Omental fat pad (tissue), 4 donors: ENCODE results near the gene SMARCB1. TPM values are rescaled to one million over a fixed set of nuclear protein-coding genes. Genes with fewer than 3 reads are reported as not detected.

ENCODE experiments used
- ATAC-seq: fragments of 150-250 bp; one replicate; pipeline ENCODE4 v1.9.1; 2016; ENCODE audit warnings: mild to moderate bottlenecking, moderate library complexity; ENCODE audit not compliant: low FRiP score
- DNase-seq: peaks from one replicate; pipeline ENCODE4 v3.0.0-alpha.2; 2019; ENCODE audit warnings: low spot score
- CTCF ChIP-seq, 3 donors: fragments of 450-650 bp; IDR thresholded peaks; one replicate each; pipeline ENCODE4 v1.5.1; 2016 to 2017; ENCODE audit warnings: antibody characterized with exemption in 3 of 3, mild to moderate bottlenecking in 3 of 3, moderate library complexity in 2 of 3
- small RNA-seq: library from RNA; depleted of rRNA; stranded (forward); fragments of <200 nt; gene quantifications from one replicate; pipeline ENCODE3, GENCODE V24; 2016
- total RNA-seq, 4 donors: library from RNA; depleted of rRNA; stranded (reverse); fragments of >200 nt; gene quantifications; one replicate each; pipeline ENCODE4 v1.1.0, GENCODE V29; 2016

SMARCB1 gene
- total RNA-seq, 4 donors from 2014 or later = 38.8 to 50.9 (median 47.6) TPM

GRCh38 chr22:23884140-23884539, 97.4 kb downstream of the SMARCB1 start:
- TF ChIP-seq CTCF (IDR thresholded peaks at IDR 0.05) = no peak

More at GRCh38 chr22:23884140-23884539, 97.4 kb downstream of the SMARCB1 start:
- ATAC-seq (no peak), DNase-seq (no peak)

Small RNA genes within 50 kb of the gene (small RNA-seq; reads per million reads assigned to genes)
- not detected for gene RN7SL268P

Other genes with a start within 250 kb of the SMARCB1 start
- not detected for gene IGLL1, start 206.7 kb upstream of the SMARCB1 start, total RNA-seq
- 1 to 10 TPM in 1 of 4 donors, under 1 TPM in 2, not detected in 1; 0.56 to 1.3 (median 0.72) TPM for gene DRICH1, start 154.6 kb upstream of the SMARCB1 start, total RNA-seq
- gene RGL4, start 96.0 kb upstream of the SMARCB1 start, total RNA-seq = 1 to 10 TPM in 2 of 4 donors, under 1 TPM in 1, not detected in 1; 0.38 to 6.9 (median 1.3) TPM
- gene ZNF70, start 35.9 kb upstream of the SMARCB1 start, total RNA-seq = 1 to 10 TPM; 2.8 to 5.1 (median 4.0) TPM
- gene VPREB3, start 32.5 kb upstream of the SMARCB1 start, total RNA-seq = not detected
- not detected for gene C22orf15, start 24.0 kb upstream of the SMARCB1 start, total RNA-seq
- 10 to 100 TPM; 19.9 to 61.2 (median 31.2) TPM for gene CHCHD10, start 19.0 kb upstream of the SMARCB1 start, total RNA-seq
- 1 to 10 TPM in 2 of 4 donors, under 1 TPM in 1, not detected in 1; 0.79 to 3.1 (median 2.1) TPM for gene MMP11, start 14.1 kb upstream of the SMARCB1 start, total RNA-seq
- gene DERL3, start 52.0 kb downstream of the SMARCB1 start, total RNA-seq = 1 to 10 TPM in 2 of 4 donors, under 1 TPM in 2; 0.47 to 3.1 (median 1.5) TPM
- 1 to 10 TPM; 3.1 to 9.2 (median 7.5) TPM for gene SLC2A11, start 70.9 kb downstream of the SMARCB1 start, total RNA-seq
- 100 to 1,000 TPM; 136 to 255 (median 235) TPM for gene MIF, start 107.4 kb downstream of the SMARCB1 start, total RNA-seq
- gene GSTT2B, start 174.2 kb downstream of the SMARCB1 start, total RNA-seq = 1 to 10 TPM in 3 of 4 donors, under 1 TPM in 1; 0.95 to 7.7 (median 3.3) TPM
- gene DDTL, start 179.9 kb downstream of the SMARCB1 start, total RNA-seq = 1 to 10 TPM in 1 of 4 donors, under 1 TPM in 1, not detected in 2; 0.84 to 1.1 TPM
- 100 to 1,000 TPM; 107 to 168 (median 143) TPM for gene DDT, start 187.5 kb downstream of the SMARCB1 start, total RNA-seq
- gene GSTT2, start 193.2 kb downstream of the SMARCB1 start, total RNA-seq = not detected
- not detected for gene GSTT4, start 218.5 kb downstream of the SMARCB1 start, total RNA-seq
- gene CABIN1, start 224.3 kb downstream of the SMARCB1 start, total RNA-seq = 10 to 100 TPM; 27.0 to 56.9 (median 29.2) TPM